ENCODE data around the gene MICU2. TPM values are rescaled to one million over a fixed set of nuclear protein-coding genes. Genes with fewer than 3 reads are reported as not detected.

The MICU2 gene
- total and polyA plus RNA-seq, 2 of the 4 experiments (the other 2 are of a cell fraction) = 14.9 to 25.0 TPM

- Histone ChIP-seq H3K23ac (ENCODE audit: low read depth, low read length) (no peak overlapping the region), H2BK120ac (ENCODE audit: low read depth, low read length) (no peak overlapping the region), H2BK15ac (ENCODE audit: low read depth, low read length) (no peak overlapping the region), H2AFZ (replicated peaks; ENCODE audit: low read length, poor library complexity) (no peak overlapping the region), H3K9ac (ENCODE audit: low read depth, low read length) (no peak overlapping the region), H4K91ac (ENCODE audit: insufficient read depth, low read depth, low read length) (no peak overlapping the region), H3K4me1 (ENCODE audit: control insufficient read depth, insufficient read depth, low read length) (peaks cover 2% of the 10 kb centered on the region; the same call in 1 of the 2 replicates), H3K9me3 (ENCODE audit: control insufficient read depth, insufficient read depth, low read length) (no peaks in the 10 kb centered on the region), H3K4me2 (ENCODE audit: low read depth, low read length) (no peak overlapping the region), H3K4ac (ENCODE audit: low read depth, low read length) (no peak overlapping the region), H3K9me1 (ENCODE audit: insufficient read depth, low read length) (peaks cover 3% of the 10 kb centered on the region; the same call in 1 of the 2 replicates), H3K14ac (replicated peaks; ENCODE audit: low read depth, low read length) (no peak overlapping the region), H3K36me3 (ENCODE audit: control insufficient read depth, insufficient read depth, low read length) (no peaks in the 10 kb centered on the region), H3K56ac (ENCODE audit: extremely low read depth, insufficient read depth, low read length) (no peak overlapping the region), H2AK5ac (ENCODE audit: low read depth, low read length) (no peak overlapping the region), H4K5ac (ENCODE audit: low read depth, low read length) (no peak overlapping the region), H4K8ac (ENCODE audit: low read depth in 2 of 2, low read length in 2 of 2) (no peak overlapping the region), H3K18ac (ENCODE audit: low read depth, low read length) (no peak overlapping the region), H3K27ac (ENCODE audit: insufficient read depth, low read length) (no peak overlapping the region), H2AK9ac (replicated peaks; ENCODE audit: low read depth, low read length, poor library complexity) (no peak overlapping the region), H2BK5ac (ENCODE audit: low read depth, low read length, poor library complexity, severe bottlenecking) (no peak overlapping the region), H2BK20ac (ENCODE audit: low read depth, low read length) (no peak overlapping the region), H3K27me3 (ENCODE audit: control insufficient read depth, insufficient read depth, low read length) (no peaks in the 10 kb centered on the region), H4K20me1 (ENCODE audit: insufficient read depth, low read length) (0 out of 2 replicates have a peak, but pooled peaks cover 3% of the 10 kb centered on the region), H3K4me3 (ENCODE audit: insufficient read depth, low read depth, low read length) (no peak overlapping the region), H3K79me1 (ENCODE audit: low read depth in 1 of 2, low read length in 2 of 2) (peaks cover 12 to 30% of the 10 kb centered on the region in 2 experiments; a peak in 3 of 4 replicates)
- ChIA-PET CTCF (no interaction called here), POLR2A (ENCODE audit: unreplicated experiment) (no interaction called here)
- ATAC-seq (ENCODE audit: low read depth) (no peak), DNase-seq (no peak)
- intact Hi-C loops (cut with micrococcal nuclease) (no loop called here), dilution Hi-C loops (cut with HindIII; ENCODE audit: low sequenced_read_pairs, unreplicated experiment) (no loop called here), in situ Hi-C loops (cut with MboI; ENCODE audit: low sequenced_read_pairs) (no loop called here)
- WGBS, 2 experiments (ENCODE audit: extremely low coverage in 2 of 2, insufficient read length in 1 of 2) = no CpG with 5 or more reads among the region's 2 CpGs
- BruUV-seq (replicated peaks) = no TSS peak
- no peak for TF ChIP-seq ELK1 (IDR thresholded peaks at IDR 0.05; ENCODE audit: borderline replicate concordance, low read depth, low read length)
- no peak for TF ChIP-seq SMC3 (IDR thresholded peaks at IDR 0.05; ENCODE audit: low read depth, low read length)
- no peak for TF ChIP-seq USF2 (IDR thresholded peaks at IDR 0.05; ENCODE audit: low read depth, low read length)
- no peak for TF ChIP-seq FOS (IDR thresholded peaks at IDR 0.05; ENCODE audit: low read depth, low read length)
- TF ChIP-seq NFE2L2 (IDR thresholded peaks at IDR 0.05; ENCODE audit: low read depth, low read length) = no peak
- TF ChIP-seq RAD21 (IDR thresholded peaks at IDR 0.05; ENCODE audit: low read length) = no peak
- no peak for TF ChIP-seq MAFK (IDR thresholded peaks at IDR 0.05; ENCODE audit: low read depth, low read length)
- no peak for TF ChIP-seq RCOR1 (IDR thresholded peaks at IDR 0.05; ENCODE audit: insufficient replicate concordance, low read length)
- TF ChIP-seq BHLHE40 (IDR thresholded peaks at IDR 0.05; ENCODE audit: low read depth, low read length) = no peak
- TF ChIP-seq MAZ (IDR thresholded peaks at IDR 0.05; ENCODE audit: borderline replicate concordance, low read depth, low read length) = no peak
- no peak for TF ChIP-seq MXI1 (IDR thresholded peaks at IDR 0.05; ENCODE audit: borderline replicate concordance, low read depth, low read length)
- TF ChIP-seq CHD1 (IDR thresholded peaks at IDR 0.05; ENCODE audit: low read depth, low read length) = no peak
- no peak for TF ChIP-seq CEBPB (IDR thresholded peaks at IDR 0.05; ENCODE audit: low read depth, low read length)
- no peak for TF ChIP-seq POLR2A (IDR thresholded peaks at IDR 0.05; ENCODE audit: low read depth, low read length)
Measured at GRCh38 chr13:21446656-21447055, 157.3 kb downstream of the MICU2 start.

Data from IMR-90 (cell line).